ENCODE measurements around the gene TJP3.

DNA sequence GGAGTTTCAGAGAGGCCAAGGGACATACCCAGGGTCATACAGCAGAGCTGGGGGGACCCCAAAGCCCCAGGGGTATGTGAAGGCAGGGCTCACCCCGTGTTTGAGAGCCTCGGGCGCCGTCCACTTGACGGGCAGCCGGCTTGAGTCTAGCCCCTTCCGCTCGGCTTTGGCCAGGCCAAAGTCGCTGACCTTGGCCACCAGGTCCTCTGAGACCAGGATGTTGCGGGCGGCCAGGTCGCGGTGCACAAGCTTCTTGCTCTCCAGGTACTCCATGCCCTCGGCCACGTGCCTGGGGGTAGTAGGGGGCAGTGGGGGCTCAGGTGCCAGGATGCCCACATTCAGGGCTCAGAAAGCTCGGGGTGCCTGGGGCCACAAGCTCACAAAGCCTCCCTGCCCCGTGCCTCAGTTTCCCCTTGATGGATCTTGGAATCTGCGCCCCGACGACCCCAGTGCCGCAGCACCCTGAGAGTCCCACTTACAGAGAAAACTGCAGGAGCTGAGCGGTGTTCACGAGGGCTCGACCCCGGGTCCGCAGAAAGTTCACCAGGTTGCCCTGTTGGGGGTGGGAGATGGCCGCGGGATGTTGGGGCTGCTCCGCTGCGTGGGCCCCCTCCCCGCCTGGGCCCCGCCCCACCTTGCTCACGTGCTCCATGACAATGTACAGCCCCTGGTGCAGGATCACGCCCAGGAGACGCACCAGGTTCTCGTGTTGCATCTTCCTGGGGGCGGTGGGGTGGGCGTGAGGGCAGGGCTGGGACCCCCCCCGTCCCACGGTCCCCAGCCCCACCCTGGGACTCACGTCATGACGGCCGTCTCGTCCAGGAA lies 70.9 kb downstream of the TJP3 start:
- no peak for TF ChIP-seq EZH2 (IDR thresholded peaks at IDR 0.05; ENCODE audit: borderline replicate concordance, control insufficient read depth, low read depth, low read length)
- TF ChIP-seq, protein P1, sequence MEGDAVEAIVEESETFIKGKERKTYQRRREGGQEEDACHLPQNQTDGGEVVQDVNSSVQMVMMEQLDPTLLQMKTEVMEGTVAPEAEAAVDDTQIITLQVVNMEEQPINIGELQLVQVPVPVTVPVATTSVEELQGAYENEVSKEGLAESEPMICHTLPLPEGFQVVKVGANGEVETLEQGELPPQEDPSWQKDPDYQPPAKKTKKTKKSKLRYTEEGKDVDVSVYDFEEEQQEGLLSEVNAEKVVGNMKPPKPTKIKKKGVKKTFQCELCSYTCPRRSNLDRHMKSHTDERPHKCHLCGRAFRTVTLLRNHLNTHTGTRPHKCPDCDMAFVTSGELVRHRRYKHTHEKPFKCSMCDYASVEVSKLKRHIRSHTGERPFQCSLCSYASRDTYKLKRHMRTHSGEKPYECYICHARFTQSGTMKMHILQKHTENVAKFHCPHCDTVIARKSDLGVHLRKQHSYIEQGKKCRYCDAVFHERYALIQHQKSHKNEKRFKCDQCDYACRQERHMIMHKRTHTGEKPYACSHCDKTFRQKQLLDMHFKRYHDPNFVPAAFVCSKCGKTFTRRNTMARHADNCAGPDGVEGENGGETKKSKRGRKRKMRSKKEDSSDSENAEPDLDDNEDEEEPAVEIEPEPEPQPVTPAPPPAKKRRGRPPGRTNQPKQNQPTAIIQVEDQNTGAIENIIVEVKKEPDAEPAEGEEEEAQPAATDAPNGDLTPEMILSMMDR (IDR thresholded peaks at IDR 0.05 in 2 of 3, conservative IDR thresholded peaks at IDR 0.05 in 1 of 3; ENCODE audit: control insufficient read depth in 2 of 3, extremely low read depth in 1 of 3, insufficient read depth in 1 of 3, low read depth in 3 of 3, low read length in 3 of 3) = no peak

Data from GM12878 (cell line).